Parathyroid adenoma (tissue), 2 donors: ENCODE results near the gene SAMD4A.

Source experiments
- H2AFZ ChIP-seq: fragments of 300-600 bp; sonication (generic); one replicate; pipeline ENCODE4 v1.7.0; 2017; ENCODE audit warnings: antibody characterized with exemption, mild to moderate bottlenecking
- H3K27ac ChIP-seq: fragments of 300-600 bp; sonication (generic); one replicate; pipeline ENCODE4 v1.7.0; 2017
- H3K27me3 ChIP-seq: fragments of 300-600 bp; sonication (generic); one replicate; pipeline ENCODE4 v1.7.0; 2017; ENCODE audit warnings: low read length; ENCODE audit not compliant: control insufficient read depth, insufficient read depth
- H3K36me3 ChIP-seq: fragments of 300-600 bp; sonication (generic); one replicate; pipeline ENCODE4 v1.7.0; 2017; ENCODE audit warnings: low read length; ENCODE audit not compliant: control insufficient read depth, insufficient read depth
- H3K4me1 ChIP-seq: fragments of 300-600 bp; sonication (generic); one replicate; pipeline ENCODE4 v1.7.0; 2017; ENCODE audit warnings: control low read depth
- H3K4me2 ChIP-seq: fragments of 300-600 bp; sonication (generic); one replicate; pipeline ENCODE4 v1.7.0; 2017; ENCODE audit warnings: low read length
- H3K4me3 ChIP-seq: fragments of 300-600 bp; sonication (generic); one replicate; pipeline ENCODE4 v1.7.0; 2017; ENCODE audit warnings: low read depth, low read length
- H3K79me2 ChIP-seq: fragments of 300-600 bp; sonication (generic); one replicate; pipeline ENCODE4 v1.7.0; 2017; ENCODE audit warnings: control low read depth
- H3K9ac ChIP-seq: fragments of 300-600 bp; sonication (generic); one replicate; pipeline ENCODE4 v1.7.0; 2017; ENCODE audit warnings: mild to moderate bottlenecking
- H3K9me3 ChIP-seq: fragments of 300-600 bp; sonication (generic); one replicate; pipeline ENCODE4 v1.7.0; 2017; ENCODE audit warnings: low read length; ENCODE audit not compliant: control insufficient read depth
- CTCF ChIP-seq: fragments of 300-600 bp; sonication (generic); IDR thresholded peaks from one replicate; pipeline ENCODE4 v1.7.0; 2017; ENCODE audit warnings: antibody characterized with exemption, mild to moderate bottlenecking
- donor health status: primary hyperparathyroidism.

The SAMD4A gene

GRCh38 chr14:54817506-54817905, 250.6 kb downstream of the SAMD4A start:
- H3K4me1 ChIP-seq, result no peaks in the 10 kb centered on the region
- no peak overlapping the region for H2AFZ ChIP-seq
- no peaks in the 10 kb centered on the region for H3K36me3 ChIP-seq
- no peaks in the 10 kb centered on the region for H3K79me2 ChIP-seq
- no peak overlapping the region for H3K27ac ChIP-seq
- no peak for TF ChIP-seq CTCF
- H3K4me3 ChIP-seq, result no peak overlapping the region
- H3K27me3 ChIP-seq, result no peaks in the 10 kb centered on the region
- H3K4me2 ChIP-seq, result no peak overlapping the region
- H3K9me3 ChIP-seq, result no peaks in the 10 kb centered on the region
- no peak overlapping the region for H3K9ac ChIP-seq

GRCh38 chr14:54818201-54819133, 251.5 kb downstream of the SAMD4A start:
- Histone ChIP-seq H3K9me3 (no peaks in the 10 kb centered on the region), H3K36me3 (no peaks in the 10 kb centered on the region), H3K9ac (no peak overlapping the region), H2AFZ (no peak overlapping the region), H3K79me2 (no peaks in the 10 kb centered on the region), H3K4me2 (no peak overlapping the region), H3K4me1 (no peaks in the 10 kb centered on the region), H3K4me3 (no peak overlapping the region), H3K27ac (no peak overlapping the region), H3K27me3 (no peaks in the 10 kb centered on the region)
- TF ChIP-seq CTCF, result no peak

- H3K36me3 ChIP-seq, result no peaks in the 10 kb centered on the region
- no peaks in the 10 kb centered on the region for H3K27me3 ChIP-seq
- H3K4me1 ChIP-seq, result no peaks in the 10 kb centered on the region
- no peaks in the 10 kb centered on the region for H3K79me2 ChIP-seq
- H2AFZ ChIP-seq, result no peak overlapping the region
- H3K9ac ChIP-seq, result no peak overlapping the region
- no peak overlapping the region for H3K27ac ChIP-seq
- H3K4me3 ChIP-seq, result no peak overlapping the region
- H3K9me3 ChIP-seq, result peaks cover 4% of the 10 kb centered on the region
- no peak for TF ChIP-seq CTCF
- no peak overlapping the region for H3K4me2 ChIP-seq
These were observed 255.8 kb downstream of the SAMD4A start for GRCh38 chr14:54822685-54823084.

GRCh38 chr14:54823757-54824549, 257.0 kb downstream of the SAMD4A start:
- TF ChIP-seq CTCF, result no peak
- H3K79me2 ChIP-seq, result no peaks in the 10 kb centered on the region

More at GRCh38 chr14:54823757-54824549, 257.0 kb downstream of the SAMD4A start:
- no peaks in the 10 kb centered on the region for H3K36me3 ChIP-seq
- no peak overlapping the region for H3K9ac ChIP-seq
- no peaks in the 10 kb centered on the region for H3K4me1 ChIP-seq
- no peak overlapping the region for H2AFZ ChIP-seq
- no peak overlapping the region for H3K4me2 ChIP-seq
- no peak overlapping the region for H3K4me3 ChIP-seq
- H3K27ac ChIP-seq, result no peak overlapping the region
- H3K9me3 ChIP-seq, result peaks cover 4% of the 10 kb centered on the region
- no peaks in the 10 kb centered on the region for H3K27me3 ChIP-seq
